Renal cortex interstitium (tissue), 11 donors: Measurements from ENCODE around the gene METTL2B. TPM values are rescaled to one million over a fixed set of nuclear protein-coding genes. Genes with fewer than 3 reads are reported as not detected.
"Not testable (repeated sequence)": the region's sequence is repeated elsewhere in the genome, so short reads cannot be mapped to it uniquely, and the experiment has no call there.

Experiments
- DNase-seq, 11 donors: peaks; one replicate each; pipeline ENCODE4 v3.0.0-alpha.2; 2013; ENCODE audit warnings: low read depth in 9 of 11, low spot score in 4 of 11; ENCODE audit errors: extremely low read depth in 1 of 11
- polyA plus RNA-seq, 3 donors: library from polyadenylated mRNA; unstranded; fragments of 120-200 nt; gene quantifications; one replicate each; pipeline ENCODE4 v1.2.1, GENCODE V29; 2013; ENCODE audit not compliant: insufficient read length in 3 of 3

Gene METTL2B
- polyA plus RNA-seq, 3 donors = 27.4 to 32.2 (median 29.1) TPM

DNA sequence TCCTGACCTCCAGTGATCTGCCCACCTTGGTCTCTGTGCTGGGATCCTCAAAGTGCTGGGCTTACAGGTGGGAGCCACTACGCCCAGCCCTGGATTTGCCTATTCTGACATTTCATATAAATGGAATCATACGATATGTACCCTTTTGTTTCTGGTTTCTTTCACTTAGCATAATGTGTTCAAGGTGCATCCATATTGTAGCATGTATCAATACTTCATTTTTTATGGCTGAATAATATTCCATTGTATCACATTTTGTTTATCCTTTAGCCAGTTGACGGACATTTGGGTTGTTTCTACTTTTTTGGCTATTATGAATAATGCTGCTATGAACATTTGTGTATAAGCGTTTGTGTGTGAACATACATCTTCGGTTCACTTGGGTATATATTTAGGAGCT is 25.6 kb upstream of the METTL2B start:
- no peak for DNase-seq

- no peak for DNase-seq
Observed at GRCh38 chr7:128452552-128452951, 24.0 kb upstream of the METTL2B start.

DNA sequence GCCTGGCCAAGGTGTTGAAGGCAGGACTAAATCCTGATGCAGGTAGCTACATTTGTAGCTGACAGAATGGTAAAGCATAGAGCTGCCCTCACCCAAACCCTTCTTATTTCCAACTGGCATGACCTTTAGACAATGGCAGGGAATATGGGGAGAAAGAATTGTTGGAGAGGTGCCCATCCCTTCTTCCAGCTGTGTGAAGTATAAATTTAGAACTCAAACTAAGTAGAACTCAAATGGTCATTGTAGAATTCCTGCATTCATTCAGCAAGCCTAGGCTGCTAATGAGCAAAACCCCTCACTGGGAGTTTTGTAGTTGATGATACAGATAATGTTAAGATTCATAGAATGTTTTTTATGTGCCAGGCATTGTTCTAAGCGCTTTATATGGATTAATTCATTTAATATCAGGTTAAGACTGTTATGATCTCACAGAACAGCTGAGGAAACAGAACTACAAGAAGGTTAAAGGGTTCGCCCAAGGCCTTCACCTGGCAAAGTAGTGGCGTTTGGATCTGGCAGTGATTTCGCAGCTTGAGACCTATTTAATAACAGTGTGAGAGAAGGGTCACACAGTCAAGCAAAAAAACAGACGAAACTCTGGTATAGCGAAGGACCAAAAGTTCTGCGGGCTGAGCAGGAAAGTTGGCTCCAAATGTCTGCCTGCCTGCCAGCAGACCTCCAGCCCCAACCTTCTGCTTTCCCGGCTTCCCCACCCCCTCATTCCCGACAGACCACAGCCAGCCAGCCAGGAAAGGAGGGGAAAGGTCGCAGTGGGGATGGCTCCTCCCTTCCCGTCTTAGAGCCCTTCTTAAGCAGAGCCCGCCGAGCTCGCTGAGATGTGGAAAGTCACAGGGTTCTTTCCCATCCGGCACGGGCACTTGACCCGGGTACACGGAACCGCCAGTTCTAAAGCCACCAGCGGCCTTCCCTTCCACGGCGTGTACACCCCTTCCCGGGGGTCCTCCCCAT is 22.4 kb upstream of the METTL2B start:
- DNase-seq = peak in 10 of 11 donors; percentile 73 to 89 (median 80)

DNA sequence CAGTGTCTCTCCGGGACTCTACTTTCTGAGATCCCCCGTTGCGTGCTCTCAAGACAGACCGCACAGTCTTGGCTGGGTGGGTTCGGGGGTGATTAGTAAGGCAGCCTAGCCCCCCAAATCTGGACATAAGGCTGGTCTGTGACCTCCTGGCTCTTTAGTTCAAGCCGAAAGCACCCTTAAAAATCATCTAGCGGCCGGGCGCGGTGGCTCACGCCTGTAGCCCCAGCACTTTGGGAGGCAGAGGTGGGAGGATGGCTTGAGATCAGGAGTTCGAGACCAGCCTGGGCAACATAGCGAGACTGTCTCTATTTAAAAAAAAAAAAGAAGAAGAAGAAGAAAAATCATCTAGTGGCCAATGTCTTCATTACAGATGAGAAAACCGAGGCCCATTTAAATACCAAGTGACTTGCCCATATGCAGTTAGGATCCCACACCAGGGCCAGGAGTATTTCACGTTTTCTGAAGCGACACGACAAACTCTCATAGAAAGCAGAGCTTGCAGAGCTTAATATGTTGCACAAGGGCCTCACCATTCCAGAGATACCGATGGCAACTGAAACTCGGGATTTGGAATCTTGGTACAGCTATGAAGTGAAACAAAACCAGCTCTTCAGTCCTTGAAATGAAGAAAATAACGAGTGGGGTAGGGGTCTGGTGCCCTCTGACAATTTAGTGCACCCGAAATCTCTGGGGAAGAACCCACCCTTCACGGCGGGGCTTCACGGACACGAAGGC is 21.6 kb upstream of the METTL2B start:
- peak in 2 of 11 donors; percentile 13 to 47 for DNase-seq

DNA sequence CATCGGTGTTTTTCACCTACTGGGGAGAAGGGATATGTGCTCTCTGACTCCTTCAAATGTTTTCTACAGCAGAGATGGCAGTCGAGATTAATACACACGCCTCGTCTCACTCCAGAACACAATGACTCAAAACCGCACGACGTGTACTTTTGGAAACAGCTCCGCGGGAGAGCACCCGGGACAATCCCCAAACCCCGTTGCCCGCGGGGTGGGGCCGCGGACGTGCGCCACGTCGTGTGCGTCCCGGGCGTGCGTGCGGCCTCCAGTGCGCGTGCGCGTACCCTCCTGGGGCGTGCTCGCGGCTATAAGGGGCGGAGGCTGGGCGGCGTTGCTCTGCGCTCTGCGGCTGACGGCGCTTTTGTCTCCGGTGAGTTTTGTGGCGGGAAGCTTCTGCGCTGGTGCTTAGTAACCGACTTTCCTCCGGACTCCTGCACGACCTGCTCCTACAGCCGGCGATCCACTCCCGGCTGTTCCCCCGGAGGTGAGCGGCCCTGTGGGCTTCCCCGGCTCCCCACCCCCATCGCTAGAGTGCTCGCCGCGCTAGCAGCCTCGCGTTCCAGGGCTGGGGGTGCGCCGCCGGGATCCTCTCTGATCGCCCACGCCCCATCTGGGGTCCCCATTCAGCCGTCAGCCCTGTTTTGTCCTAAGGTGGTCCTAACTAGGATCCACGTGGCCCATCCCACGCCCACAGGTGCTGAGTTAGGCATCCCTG is 20.8 kb upstream of the METTL2B start, which contains the start of gene HILPDA:
Gene HILPDA (plus strand): TSS at position 336 of the 712 bp plus-strand sequence. CDS start 1,391 bp downstream, outside the sequence.
- peak in 10 of 11 donors; percentile 64 to 85 (median 81) for DNase-seq

GRCh38 chr7:128456255-128456725 is 20.3 kb upstream of the METTL2B start:
- no peak for DNase-seq

- DNase-seq = not testable (repeated sequence)
Observed at GRCh38 chr7:128457385-128457784, 19.2 kb upstream of the METTL2B start.

DNA sequence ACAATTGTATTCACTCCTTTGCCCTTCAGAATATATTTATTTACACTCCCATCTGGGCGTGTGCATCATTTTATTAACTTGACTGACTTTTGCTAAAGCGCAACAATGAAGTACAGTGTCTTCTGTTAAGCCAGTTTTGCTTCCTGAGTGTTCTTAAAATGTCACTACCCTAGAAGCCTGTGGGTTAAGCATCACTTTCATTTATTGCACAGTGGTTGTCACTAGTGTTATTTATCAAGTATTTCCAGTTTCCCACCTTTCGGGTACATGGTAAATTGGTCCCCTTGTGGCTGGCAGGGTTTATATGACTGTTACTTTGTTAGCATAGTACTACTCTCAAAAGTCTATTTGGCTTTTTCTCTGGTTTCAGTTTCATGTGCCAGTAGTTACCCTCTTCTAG is 17.6 kb upstream of the METTL2B start:
- DNase-seq = no peak

- DNase-seq = peak in 5 of 11 donors; percentile 32 to 65 (median 50)
Observed at GRCh38 chr7:128459394-128459878, 17.1 kb upstream of the METTL2B start.

GRCh38 chr7:128462460-128462859 is 14.1 kb upstream of the METTL2B start:
- DNase-seq = no peak

- not testable (repeated sequence) for DNase-seq
Observed at GRCh38 chr7:128463345-128463744, 13.2 kb upstream of the METTL2B start.

DNA sequence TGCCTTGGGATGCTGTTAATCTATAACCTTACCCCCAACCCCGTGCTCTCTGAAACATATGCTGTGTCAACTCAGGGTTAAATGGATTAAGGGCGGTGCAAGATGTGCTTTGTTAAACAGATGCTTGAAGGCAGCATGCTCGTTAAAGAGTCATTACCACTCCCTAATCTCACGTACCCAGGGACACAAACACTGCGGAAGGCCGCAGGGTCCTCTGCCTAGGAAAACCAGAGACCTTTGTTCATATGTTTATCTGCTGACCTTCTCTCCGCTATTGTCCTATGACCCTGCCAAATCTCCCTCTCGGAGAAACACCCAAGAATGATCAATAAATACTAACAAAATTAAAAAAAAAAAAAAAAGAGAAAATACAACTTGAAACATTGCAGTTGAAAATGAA is 12.6 kb upstream of the METTL2B start:
- not testable (repeated sequence) for DNase-seq

GRCh38 chr7:128466871-128467270 is 9.7 kb upstream of the METTL2B start:
- not testable (repeated sequence) for DNase-seq

DNA sequence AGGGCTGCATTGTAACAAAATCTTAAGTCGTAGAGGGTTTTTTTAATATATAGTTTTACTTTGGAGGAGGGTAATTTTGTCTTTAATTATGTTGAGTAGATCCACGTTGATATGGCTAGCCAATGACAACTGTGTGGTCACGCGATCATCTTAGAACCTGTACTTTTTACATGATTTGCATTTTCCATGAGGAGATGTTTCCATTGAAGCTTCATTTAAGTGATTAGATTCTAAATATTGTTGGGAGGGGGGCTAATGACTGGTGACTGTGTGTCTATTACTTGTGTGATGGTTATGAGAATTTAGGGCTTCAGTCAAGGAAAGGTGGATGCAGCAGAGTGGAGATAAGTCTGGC is 765 bp downstream of the METTL2B start:
- DNase-seq = not testable (repeated sequence)

DNA sequence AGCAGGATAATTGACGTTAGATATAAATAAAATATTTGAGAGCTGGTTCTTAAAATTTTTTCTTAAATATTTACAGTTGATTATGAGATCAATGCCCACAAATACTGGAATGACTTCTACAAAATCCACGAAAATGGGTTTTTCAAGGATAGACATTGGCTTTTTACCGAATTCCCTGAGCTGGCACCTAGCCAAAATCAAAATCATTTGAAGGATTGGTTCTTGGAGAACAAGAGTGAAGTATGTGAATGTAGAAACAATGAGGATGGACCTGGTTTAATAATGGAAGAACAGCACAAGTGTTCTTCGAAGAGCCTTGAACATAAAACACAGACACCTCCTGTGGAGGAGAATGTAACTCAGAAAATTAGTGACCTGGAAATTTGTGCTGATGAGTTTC is 2.5 kb downstream of the METTL2B start:
- DNase-seq = not testable (repeated sequence)

- not testable (repeated sequence) for DNase-seq
Observed at GRCh38 chr7:128488134-128488533, 11.6 kb downstream of the METTL2B start.

DNA sequence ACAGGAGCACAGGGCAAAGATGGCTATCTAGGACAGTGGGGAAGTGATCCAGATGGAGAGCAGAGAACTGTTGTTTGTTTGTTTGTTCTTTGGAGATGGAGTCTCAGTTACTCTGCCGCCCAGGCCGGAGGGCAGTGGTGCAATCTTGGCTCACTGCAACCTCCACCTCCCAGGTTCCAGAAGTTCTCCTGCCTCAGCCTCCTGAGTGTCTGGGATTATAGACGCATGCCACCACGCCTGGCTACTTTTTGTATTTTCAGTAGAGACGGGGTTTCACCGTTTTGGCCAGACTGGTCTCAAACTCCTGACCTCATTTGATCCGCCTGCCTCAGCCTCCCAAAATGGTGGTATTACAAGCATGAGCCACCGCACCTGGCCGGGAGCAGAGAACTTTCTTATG is 20.9 kb downstream of the METTL2B start:
- DNase-seq = no peak

- DNase-seq = not testable (repeated sequence)
Observed at GRCh38 chr7:128505416-128505815, 28.9 kb downstream of the METTL2B start.

DNA sequence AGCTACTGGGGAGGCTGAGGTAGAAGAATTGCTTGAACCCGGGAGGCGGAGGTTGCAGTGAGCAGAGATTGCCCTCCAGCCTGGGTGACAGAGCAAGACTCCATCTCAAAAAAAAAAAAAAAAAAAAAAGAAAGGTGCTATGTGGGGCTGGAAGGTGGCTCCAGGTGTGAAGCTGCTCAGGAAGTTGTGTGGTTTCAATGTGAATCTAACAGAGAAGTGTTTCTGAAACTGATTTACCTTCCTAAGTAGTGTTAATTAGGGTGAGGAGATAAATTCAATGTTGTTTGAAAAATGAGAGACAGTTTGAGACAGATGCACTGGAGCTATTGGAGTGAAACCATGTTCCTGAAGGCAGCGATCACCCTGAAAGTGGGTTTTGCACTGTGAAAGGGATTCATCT is 30.3 kb downstream of the METTL2B start:
- DNase-seq = not testable (repeated sequence)
